Prostate gland (tissue), 2 donors: ENCODE data around the gene TPM3.

ENCODE experiments used
- POLR2AphosphoS5 ChIP-seq: sonication (generic); formaldehyde crosslinking; IDR thresholded peaks from one replicate; pipeline ENCODE4 v1.6.1; 2017; ENCODE audit warnings: antibody characterized with exemption
- TF ChIP-seq, protein P1 (sequence below), 4 experiments: fragments of 200-600 bp in 2 of 4; fragments of 450-650 bp in 2 of 4; sonication (generic) in 2 of 4; IDR thresholded peaks; 1 replicate in 3 of 4; 2 replicates in 1 of 4; pipeline ENCODE4 v1.5.1; 2016 to 2019; ENCODE audit warnings: antibody characterized with exemption in 4 of 4, mild to moderate bottlenecking in 2 of 4, moderate library complexity in 2 of 4

DNA sequence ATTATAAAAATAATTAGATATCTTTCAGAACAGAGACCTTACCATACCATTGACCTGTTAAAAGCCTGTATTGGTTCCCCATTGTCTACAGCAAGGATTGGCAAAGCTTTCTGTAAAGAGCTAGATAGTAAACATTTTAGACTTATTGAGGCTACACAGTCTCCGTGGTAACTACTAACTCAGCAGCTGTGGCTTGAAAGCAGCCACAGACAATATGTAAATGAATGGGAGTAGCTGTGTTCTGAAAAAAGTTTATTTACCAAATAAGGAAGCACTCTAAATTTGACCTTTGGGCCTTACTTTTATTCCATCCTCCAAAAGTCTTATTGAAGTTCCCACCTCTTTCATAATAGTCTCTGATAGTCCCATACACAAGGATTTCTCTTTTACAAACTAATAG is 76.7 kb downstream of the TPM3 start:
- no peak for TF ChIP-seq POLR2AphosphoS5
- TF ChIP-seq, protein P1, sequence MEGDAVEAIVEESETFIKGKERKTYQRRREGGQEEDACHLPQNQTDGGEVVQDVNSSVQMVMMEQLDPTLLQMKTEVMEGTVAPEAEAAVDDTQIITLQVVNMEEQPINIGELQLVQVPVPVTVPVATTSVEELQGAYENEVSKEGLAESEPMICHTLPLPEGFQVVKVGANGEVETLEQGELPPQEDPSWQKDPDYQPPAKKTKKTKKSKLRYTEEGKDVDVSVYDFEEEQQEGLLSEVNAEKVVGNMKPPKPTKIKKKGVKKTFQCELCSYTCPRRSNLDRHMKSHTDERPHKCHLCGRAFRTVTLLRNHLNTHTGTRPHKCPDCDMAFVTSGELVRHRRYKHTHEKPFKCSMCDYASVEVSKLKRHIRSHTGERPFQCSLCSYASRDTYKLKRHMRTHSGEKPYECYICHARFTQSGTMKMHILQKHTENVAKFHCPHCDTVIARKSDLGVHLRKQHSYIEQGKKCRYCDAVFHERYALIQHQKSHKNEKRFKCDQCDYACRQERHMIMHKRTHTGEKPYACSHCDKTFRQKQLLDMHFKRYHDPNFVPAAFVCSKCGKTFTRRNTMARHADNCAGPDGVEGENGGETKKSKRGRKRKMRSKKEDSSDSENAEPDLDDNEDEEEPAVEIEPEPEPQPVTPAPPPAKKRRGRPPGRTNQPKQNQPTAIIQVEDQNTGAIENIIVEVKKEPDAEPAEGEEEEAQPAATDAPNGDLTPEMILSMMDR (IDR thresholded peaks at IDR 0.05): no peak
